ENCODE measurements around the gene CDK6.
"Not testable (repeated sequence)": the region's sequence is repeated elsewhere in the genome, so short reads cannot be mapped to it uniquely, and the experiment has no call there.

The CDK6 gene

GRCh38 chr7:92612501-92612900 lies 223.9 kb downstream of the CDK6 start:
- DNase-seq: no peak

GRCh38 chr7:92611735-92612134 lies 224.6 kb downstream of the CDK6 start:
- DNase-seq: no peak

DNA sequence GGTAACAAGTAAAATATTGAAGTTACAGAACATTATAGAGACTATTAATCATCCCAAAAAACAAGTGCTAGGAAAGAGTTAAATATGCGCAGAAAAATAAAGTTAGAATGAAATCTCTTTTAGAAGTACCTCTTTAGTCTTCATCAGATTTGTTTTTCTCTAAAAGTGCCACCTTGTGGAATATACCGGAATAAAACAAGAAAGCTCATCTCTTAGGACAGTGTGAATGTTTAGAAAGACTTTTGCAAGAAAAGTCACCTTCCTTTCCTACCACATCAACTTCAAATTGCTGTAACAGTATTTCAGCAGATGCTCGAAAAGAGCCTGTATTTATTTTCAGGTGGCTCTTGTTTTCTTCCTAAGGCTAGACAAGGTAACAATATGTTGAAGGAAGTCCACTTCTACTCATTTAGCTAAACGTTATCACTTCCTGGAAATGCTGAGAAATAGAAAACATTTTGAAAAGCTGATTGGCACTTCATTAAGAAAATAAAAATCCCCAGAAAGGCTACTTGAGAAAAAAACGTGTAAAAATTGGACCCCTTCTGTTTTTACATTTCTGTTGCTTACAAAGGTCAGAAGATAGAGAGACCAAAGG lies 226.4 kb downstream of the CDK6 start:
- DNase-seq: no peak

- no peak for DNase-seq
Measured at GRCh38 chr7:92608380-92609322, 227.7 kb downstream of the CDK6 start.

DNA sequence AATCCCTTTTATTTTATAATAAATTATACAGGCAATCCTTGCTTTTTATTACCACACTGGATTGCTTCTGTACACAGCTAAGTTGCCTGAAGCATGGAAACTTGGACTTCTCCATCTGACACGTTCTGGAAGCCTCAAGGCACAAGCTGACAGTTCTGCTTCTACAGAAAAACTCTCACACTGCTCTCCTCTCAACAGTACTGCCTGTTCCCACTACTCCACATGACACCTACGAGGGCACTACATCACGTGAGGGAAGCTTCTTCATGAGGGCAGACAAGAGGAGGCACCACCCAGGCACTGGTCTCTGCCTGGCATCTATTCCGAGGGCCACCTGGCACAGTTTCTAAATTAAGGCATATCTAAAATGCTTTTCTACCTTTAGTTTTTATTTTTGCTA lies 229.4 kb downstream of the CDK6 start:
- no peak for DNase-seq

GRCh38 chr7:92604517-92604916 lies 231.9 kb downstream of the CDK6 start:
- not testable (repeated sequence) for DNase-seq

GRCh38 chr7:92603089-92603445 lies 233.3 kb downstream of the CDK6 start:
- no peak for DNase-seq

- no peak for DNase-seq
Measured at GRCh38 chr7:92602352-92603088, 233.9 kb downstream of the CDK6 start.

DNA sequence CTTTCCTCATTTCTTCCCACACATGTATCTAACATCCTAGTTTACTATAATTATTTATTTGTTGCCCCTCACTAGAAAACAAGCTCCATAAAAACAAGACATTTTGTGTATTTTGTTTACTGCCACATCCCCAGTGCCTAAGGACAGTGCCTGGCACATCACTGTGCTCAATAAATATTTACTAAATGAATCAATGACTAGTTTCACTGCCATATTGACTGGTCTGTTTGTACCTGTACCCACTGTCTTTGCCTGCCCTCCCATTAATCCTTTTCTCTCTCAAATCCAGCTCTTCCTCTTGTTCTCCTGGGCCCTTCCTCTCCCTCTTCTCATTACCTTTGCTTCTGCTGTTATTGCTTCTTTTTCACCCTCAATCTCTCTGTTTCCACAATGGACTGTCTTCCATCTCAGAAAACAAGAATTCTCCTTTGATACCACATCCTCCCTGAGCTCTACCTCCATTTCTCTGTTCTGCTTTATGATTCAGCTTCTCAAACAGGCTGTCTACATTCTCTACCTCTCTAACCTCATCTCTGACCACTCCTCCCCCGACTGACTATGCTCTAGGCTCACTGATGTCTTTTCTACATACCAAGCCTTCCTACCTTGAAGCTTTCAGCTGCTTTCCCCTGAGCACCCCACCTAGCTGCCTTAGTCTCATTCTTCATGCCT lies 237.9 kb downstream of the CDK6 start:
- no peak for DNase-seq

GRCh38 chr7:92595281-92595680 lies 241.1 kb downstream of the CDK6 start:
- no peak for DNase-seq

DNA sequence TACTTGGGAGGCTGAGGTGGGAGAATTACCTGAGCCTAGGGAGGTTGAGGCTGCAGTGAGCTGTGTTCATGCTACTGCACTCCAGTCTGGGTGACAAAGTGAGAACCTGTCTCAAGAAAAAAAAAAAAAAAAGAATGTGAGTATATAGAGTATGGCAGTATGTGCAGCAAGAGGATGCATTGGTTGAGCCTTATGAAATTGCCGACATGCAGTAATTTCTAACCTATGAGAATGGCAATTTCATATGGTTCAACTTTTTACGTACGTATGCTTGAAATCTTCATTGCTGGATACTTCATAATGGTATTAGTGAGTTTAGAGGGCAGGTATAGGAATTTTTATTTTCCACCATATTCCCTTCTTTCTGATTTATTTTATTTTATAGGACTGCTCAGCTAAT lies 241.6 kb downstream of the CDK6 start:
- no peak for DNase-seq

- DNase-seq: no peak
Measured at GRCh38 chr7:92590711-92591310, 245.6 kb downstream of the CDK6 start.

DNA sequence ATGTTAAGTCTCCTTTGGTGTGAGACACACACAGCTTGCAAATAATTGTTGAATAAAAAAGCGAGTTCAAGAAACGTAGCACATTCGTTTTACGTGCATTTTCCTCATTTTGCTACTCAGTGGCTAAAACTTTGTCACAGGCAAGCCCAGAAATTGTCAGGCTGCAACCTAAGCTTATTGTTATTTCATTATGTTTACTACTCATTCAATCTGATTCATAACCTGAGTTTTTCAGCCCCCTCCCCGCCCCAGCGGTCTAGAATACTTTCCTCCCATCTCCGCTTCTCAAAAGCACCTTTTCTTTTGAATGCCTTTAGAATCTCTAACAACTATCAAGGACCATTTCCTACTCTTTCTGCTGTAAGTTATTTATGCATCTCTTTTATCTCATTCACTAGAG lies 247.3 kb downstream of the CDK6 start:
- DNase-seq: no peak

DNA sequence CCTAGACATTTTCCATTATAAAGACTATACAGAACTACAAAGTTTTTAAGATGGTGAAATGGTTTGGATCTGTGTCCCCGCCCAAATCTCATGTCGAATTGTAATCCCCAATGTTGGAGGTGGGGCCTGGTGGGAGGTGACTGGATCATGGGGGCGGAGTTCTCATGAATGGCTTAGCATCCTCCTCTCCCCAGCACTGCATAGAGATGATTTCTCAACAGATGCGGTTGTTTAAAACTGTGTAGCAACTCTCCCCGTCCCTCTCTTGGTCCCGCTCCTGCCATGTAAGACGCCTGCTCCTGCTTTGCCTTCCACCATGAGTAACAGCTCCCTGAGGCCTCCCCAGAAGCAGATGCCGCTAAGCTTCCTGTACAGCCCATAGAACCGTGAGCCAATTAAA lies 247.8 kb downstream of the CDK6 start:
- DNase-seq: peak; percentile 48

GRCh38 chr7:92586841-92587240 lies 249.5 kb downstream of the CDK6 start:
- no peak for DNase-seq

GRCh38 chr7:92586403-92586802 lies 250.0 kb downstream of the CDK6 start:
- no peak for DNase-seq

- no peak for DNase-seq
Measured at GRCh38 chr7:92584953-92585352, 251.4 kb downstream of the CDK6 start.

DNA sequence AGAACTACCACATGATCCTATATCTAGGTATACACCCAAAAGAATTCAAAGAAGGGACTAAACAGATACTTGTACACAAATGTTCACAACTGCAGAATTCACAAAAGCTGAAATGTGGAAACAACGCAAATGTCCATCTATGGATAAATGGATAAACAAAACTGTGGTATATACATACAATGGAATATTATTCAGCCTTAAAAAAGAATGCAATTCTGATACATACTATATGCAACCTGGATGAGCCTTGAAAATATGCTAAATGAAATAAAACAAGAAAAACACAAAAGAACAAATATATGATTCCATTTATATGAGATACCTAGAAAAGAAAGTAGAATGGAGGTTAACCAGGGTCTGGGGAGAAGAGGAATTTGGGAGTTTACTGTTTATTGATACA lies 253.4 kb downstream of the CDK6 start:
- no peak for DNase-seq

- DNase-seq: no peak
Measured at GRCh38 chr7:92576296-92576695, 260.1 kb downstream of the CDK6 start.

- DNase-seq: no peak
Measured at GRCh38 chr7:92569137-92569536, 267.2 kb downstream of the CDK6 start.

DNA sequence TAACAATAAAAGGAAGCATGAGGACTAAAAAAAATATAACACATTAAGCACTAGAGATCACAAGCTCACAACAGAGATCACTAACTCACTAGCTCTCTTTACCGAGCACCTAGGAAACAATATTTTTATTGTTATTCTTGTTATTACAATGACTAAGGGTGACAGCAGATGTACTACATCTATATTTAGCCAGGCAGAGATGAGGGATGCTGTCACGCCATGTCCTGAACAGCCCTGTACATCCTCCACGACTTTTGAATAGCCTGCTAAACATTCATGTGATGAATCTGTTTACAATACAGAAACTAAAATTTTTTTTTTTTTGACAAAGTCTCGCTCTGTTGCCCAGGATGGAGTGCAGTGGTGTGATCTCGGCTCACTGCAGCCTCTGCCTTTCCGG lies 268.9 kb downstream of the CDK6 start:
- DNase-seq: no peak

GRCh38 chr7:92563345-92563744 lies 273.0 kb downstream of the CDK6 start:
- no peak for DNase-seq

- no peak for DNase-seq
Measured at GRCh38 chr7:92560602-92561001, 275.8 kb downstream of the CDK6 start.

Data from stimulated activated CD4-positive, alpha-beta T cell treated with anti-CD3 and anti-CD28 coated beads, Interleukin-1b, Interleukin-23, amount 100 ng/mL, for 48 hours (primary cell).